GM13976 (cell line): ENCODE results near the gene PTPRQ.

Experiments used
- DNase-seq: peaks from one replicate; pipeline ENCODE4 v3.0.0; 2012; ENCODE audit warnings: low spot score
- CTCF ChIP-seq: IDR thresholded peaks from 2 replicates; pipeline ENCODE4 v1.5.1; 2012; ENCODE audit warnings: borderline replicate concordance, mild to moderate bottlenecking; ENCODE audit not compliant: insufficient read depth; ENCODE audit errors: extremely low read depth, missing control alignments, control extremely low read depth
- in situ Hi-C: fragments of 300-500 bp; cut with MboI; formaldehyde crosslinking; loops from one replicate; pipeline ENCODE4 v1.12.0; 2022; ENCODE audit warnings: low sequenced_read_pairs, mixed read lengths, inconsistent platforms; ENCODE audit not compliant: unreplicated experiment

Gene PTPRQ

GRCh38 chr12:80607361-80608135 lies 163.5 kb downstream of the PTPRQ start:
- in situ Hi-C loops: no loop called here
- no peak for DNase-seq
- no peak for TF ChIP-seq CTCF

- in situ Hi-C loops: no loop called here
- no peak for DNase-seq
Observed at GRCh38 chr12:80617733-80618132, 173.7 kb downstream of the PTPRQ start.

GRCh38 chr12:80620281-80620680 lies 176.2 kb downstream of the PTPRQ start:
- no peak for TF ChIP-seq CTCF
- in situ Hi-C loops: no loop called here
- no peak for DNase-seq

More at GRCh38 chr12:80617733-80618132, 173.7 kb downstream of the PTPRQ start:
- no peak for TF ChIP-seq CTCF

GRCh38 chr12:80622271-80622670 lies 178.2 kb downstream of the PTPRQ start:
- no peak for DNase-seq
- in situ Hi-C loops: no loop called here
- no peak for TF ChIP-seq CTCF

- in situ Hi-C loops: no loop called here
- TF ChIP-seq CTCF: no peak
- DNase-seq: no peak
Observed at GRCh38 chr12:80625051-80625450, 181.0 kb downstream of the PTPRQ start.

GRCh38 chr12:80625901-80626300 lies 181.9 kb downstream of the PTPRQ start:
- no peak for TF ChIP-seq CTCF
- no peak for DNase-seq

More at GRCh38 chr12:80625901-80626300, 181.9 kb downstream of the PTPRQ start:
- in situ Hi-C loops: no loop called here
